ENCODE data around the gene PRAME.

The PRAME gene

DNA sequence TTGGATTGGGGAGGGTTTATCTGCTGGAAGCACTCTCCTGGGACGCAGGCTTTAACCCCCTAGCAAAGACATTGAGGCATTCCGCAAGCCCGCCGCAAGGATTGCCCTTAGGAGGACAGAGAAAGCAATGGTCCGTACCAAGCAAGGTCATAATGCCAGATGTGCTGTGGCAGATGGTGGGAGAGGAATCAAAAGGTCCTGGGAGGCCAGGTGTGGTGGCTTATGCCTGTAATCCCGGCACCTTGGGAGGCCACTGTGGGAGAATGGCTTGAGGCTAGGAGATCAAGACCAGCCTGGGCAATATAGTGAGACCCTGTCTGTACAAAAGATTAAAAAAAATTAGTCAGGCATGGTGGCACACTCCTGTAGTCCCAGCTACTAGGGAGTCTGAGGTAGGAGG is 12.4 kb upstream of the PRAME start:
- TF ChIP-seq GATA2 (IDR thresholded peaks at IDR 0.05; ENCODE audit: low read depth, low read length) (no peak), GATA3 (IDR thresholded peaks at IDR 0.05; ENCODE audit: low read depth, low read length) (no peak)

DNA sequence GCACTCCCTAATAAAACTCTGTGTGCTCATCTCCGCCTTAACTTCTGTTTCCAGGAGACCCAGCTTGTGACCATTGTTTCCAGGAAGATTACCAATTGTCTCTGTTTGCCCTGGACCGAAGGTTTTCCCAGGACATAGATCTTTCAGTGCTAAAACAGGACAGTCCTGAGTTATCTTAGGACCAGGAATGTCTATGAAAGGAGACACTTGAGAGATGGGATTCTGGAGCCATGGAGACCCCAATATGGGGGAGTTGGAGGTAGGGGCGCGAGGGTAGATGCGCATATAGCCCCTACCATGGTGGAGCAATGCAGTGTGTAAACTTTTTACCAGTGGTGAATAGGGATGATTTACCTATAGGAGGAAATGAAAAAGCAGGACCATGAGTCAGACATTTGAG is 10.2 kb upstream of the PRAME start:
- TF ChIP-seq GATA3 (IDR thresholded peaks at IDR 0.05; ENCODE audit: low read depth, low read length) = no peak
- TF ChIP-seq GATA2 (IDR thresholded peaks at IDR 0.05; ENCODE audit: low read depth, low read length) = no peak

DNA sequence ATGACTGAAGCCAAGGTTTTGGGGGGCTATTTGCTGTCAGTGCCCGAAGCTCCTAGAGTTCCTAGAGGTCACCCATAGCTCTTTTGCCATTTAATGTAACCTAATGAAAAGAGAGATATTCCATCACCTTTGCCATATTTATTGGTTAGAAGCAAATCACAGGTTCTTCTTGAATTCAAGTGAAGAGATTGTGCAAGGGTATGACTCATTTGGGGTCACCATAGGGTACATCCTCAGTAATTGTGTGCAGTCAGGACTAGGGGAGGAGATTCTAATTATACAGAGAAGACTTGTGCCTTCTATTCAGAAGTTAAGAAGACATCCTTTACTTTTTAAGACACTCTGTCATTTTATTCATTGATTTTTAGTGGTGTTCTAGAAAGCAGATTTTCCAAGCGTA is 6.9 kb upstream of the PRAME start:
- TF ChIP-seq GATA2 (IDR thresholded peaks at IDR 0.05; ENCODE audit: low read depth, low read length) = no peak
- TF ChIP-seq GATA3 (IDR thresholded peaks at IDR 0.05; ENCODE audit: low read depth, low read length) = no peak

DNA sequence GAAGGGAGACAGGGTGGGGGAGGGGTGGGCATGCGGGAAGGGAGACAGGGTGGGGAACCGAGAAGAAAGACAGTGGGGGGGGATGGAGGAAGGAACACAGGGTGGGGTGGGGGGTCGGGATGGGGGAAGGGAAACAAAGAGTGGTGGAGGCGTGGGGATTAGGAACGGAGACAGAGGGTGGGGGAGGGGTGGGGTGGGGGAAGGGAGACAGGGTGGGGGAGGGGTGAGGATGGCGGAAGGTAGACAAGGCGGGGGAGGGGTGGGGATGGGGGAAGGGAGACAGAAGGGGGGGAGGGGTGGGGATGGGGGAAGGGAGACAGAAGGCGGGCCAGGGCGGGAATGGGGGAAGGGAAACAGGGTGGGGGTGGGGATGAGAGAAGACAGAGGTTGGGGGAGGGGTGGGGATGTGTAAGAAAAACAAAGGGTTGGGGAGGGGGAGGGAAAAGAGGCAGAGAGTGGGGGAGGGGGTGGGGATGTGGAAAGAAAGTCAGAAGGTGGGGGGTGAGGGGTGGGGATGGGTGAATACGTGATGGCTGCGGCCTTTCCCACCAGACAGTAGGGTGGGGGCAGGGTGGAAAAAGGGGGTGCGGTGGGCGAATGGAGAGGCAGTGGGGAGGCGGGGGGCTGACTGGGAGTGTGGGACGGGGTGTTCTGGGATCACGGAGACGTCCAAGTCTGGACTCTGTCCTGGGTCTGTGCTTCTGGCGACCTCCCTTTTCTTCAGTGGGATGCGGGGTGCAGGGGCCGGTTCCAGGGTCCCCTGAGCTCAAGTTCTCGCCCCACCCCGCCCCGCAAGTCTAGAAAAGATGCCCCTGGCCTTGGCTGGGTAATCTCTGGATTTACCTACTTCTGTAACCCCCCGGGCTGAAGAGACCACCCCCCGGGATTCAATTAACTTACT is 744 bp downstream of the PRAME start:
- TF ChIP-seq GATA2 (IDR thresholded peaks at IDR 0.05; ENCODE audit: low read depth, low read length) = no peak
- TF ChIP-seq GATA3 (IDR thresholded peaks at IDR 0.05; ENCODE audit: low read depth, low read length) = no peak

DNA sequence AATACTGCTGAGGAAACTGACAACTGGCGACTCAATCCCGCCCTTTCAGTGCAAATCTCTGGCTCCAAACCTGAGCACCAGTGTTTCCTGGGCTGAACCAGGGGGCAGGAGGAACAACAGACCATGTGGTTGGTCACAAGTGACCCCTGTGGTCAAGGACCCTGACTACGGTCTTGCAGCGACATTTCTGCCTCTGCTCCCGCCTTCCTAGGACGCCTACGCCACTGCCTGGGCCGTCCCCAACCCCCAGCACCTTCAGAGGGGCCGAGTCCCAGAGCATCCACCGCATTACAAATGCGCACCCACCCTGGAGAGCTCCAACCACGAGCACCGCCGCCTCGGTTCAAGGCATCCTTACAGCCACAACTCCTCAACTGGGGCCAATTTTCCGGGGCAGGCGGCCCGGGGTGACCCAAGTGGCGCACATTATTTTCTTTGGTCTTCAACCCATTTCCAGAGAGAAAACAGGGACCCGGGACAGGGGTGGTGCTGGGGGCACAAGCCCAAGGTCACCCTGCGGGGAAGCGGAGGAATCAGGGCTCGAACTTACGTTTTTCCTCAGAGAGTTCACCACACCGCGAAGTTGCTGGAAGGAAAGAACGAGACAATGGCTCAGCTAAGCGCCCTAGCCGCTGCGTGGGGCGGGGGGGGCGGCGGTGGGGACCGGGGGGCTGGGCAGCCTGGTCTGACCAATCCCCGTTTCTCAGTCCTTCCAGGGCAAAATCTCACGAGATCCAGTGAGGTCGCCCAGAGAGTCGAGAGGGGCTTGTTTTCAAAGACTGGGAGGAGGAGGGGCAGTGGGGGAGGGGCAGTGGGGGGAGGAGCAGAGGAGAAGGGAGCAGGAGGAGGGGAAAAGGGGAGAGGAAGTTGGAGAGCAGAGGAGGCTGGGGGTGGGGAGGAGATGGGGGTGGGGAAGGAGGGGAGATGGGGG is 1.8 kb downstream of the PRAME start:
- no peak for TF ChIP-seq GATA2 (IDR thresholded peaks at IDR 0.05; ENCODE audit: low read depth, low read length)
- no peak for TF ChIP-seq GATA3 (IDR thresholded peaks at IDR 0.05; ENCODE audit: low read depth, low read length)

DNA sequence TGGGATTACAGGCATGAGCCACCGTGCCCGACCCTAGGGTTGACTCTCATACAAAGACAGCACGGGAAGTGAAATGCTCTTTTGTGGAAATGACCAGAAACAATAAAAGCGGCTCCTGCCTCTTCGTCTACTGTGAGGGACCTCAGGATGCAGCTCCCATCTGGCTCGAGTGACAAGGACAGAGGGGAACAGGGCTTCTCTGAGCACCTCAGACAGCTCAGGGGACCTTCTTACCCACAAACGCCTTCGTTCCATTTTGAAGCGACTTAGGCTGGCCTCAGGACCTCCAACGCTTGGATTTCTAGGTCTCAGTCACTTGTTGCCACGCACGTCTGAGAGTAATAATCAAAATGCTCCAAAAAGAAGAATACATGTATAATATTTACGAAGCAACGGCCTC is 2.5 kb downstream of the PRAME start:
- TF ChIP-seq GATA2 (IDR thresholded peaks at IDR 0.05; ENCODE audit: low read depth, low read length) (no peak), GATA3 (IDR thresholded peaks at IDR 0.05; ENCODE audit: low read depth, low read length) (no peak)

DNA sequence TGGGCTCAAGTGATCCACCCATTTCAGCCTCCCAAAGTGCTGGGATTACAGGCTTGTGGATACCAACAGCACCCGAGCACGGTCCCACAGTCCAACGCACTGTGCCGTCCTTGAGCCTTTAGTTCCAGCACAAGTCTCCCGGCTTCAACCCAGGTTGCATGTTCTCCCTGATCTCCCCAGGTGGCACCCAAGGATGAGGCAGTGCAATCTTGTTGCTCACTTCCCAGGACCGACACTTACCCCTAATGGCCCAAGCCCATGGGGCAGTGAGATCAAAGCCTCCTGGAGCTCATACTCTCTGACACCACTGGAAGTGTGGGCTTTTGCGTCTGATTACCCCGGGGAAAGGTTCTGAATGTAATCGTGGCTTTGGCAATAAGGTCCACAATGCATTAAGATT is 3.5 kb downstream of the PRAME start:
- TF ChIP-seq GATA2 (IDR thresholded peaks at IDR 0.05; ENCODE audit: low read depth, low read length) = no peak
- TF ChIP-seq GATA3 (IDR thresholded peaks at IDR 0.05; ENCODE audit: low read depth, low read length) = no peak

DNA sequence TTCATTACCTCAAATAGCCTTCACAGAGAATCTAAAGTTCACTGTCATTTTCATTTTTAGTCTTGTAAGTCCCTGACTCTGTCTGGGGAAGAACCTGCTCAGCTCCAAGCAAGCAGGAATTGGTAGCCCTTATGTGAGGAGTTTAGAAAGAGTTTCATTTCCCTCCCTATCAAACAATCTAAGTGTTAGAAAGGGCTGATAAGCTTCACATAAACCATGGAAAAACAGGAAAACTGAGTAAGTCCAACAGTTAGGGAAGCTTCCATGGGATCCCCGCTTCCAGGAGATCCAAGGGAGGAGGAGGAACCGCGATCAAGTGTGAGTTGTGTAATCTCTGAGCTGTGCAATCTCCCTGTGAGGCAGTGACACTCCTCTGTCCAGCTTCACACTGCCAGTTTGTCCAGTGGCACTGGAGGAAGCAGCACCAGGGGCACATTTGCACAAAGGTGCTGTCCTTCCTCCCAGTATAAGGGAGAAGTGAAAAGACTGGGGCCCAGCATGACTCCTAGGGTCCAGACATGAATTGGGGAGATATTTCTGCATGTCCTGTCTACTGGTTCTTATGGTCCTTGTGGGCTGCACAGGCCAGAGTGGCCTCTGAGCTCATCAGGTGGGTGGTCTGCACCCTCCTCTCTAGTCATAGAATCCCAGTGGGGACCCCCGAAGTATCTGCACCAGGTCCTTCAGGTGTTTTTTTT is 4.3 kb downstream of the PRAME start:
- TF ChIP-seq GATA2 (IDR thresholded peaks at IDR 0.05; ENCODE audit: low read depth, low read length) (no peak), GATA3 (IDR thresholded peaks at IDR 0.05; ENCODE audit: low read depth, low read length) (no peak)

DNA sequence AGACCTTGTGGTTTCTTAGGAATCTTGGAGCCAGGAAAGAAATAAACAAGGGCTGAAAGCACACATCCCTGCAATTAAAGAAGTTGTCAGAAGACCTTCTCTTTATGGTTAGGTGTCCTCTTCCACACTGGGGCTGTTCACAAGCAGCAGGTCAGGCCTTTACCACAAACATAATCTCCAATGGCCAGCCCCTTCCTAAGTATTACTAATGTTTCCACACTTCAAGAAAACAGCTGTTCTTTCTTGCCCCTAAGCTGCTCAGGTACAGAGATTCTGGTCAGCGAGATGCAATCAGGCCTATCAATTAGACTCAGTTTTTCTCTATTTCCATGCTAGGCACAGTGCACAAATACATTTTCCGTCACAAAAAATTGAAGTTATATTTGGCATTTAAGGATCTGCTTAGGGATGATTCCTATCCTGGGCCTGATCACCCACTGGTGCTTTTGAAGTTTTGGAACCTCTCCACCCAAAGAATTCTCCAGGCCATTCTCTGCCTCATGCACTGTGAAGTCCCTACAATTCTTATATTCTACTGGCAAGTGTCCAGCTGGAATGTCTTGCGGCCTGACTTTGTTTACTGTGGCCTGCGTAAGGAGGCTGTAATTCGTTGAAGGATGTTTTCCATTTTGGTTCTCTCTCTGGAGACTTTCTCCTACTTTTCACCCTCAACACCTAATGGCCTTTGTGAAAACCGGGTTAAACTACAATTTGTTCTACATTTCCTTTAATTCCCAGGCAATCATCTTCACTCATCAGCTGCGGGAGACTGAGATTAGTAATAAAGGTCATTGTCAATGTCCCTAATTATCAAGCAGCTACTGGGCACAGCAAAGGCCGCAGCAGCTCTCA is 5.1 kb downstream of the PRAME start:
- TF ChIP-seq GATA2 (IDR thresholded peaks at IDR 0.05; ENCODE audit: low read depth, low read length) (no peak), GATA3 (IDR thresholded peaks at IDR 0.05; ENCODE audit: low read depth, low read length) (no peak)

DNA sequence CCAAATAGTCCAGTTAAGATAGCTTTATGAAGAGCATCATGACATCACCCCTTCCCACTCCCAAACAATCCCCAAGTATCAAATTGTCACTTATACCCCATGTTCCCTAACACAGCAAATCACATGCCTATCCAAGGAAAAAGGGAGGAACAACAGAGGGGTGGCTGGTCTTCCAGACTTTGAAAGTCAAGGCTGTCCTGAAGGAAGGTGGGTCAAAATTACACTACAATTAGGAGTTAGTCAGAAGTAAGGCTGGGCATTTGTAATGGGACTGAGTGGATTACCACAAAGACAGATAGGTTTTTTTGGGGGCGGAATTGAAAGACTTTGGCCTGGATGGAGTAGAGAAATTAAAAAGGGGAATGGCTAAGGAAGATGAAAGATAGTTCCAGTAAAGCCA is 5.9 kb downstream of the PRAME start:
- TF ChIP-seq GATA2 (IDR thresholded peaks at IDR 0.05; ENCODE audit: low read depth, low read length) = no peak
- no peak for TF ChIP-seq GATA3 (IDR thresholded peaks at IDR 0.05; ENCODE audit: low read depth, low read length)

DNA sequence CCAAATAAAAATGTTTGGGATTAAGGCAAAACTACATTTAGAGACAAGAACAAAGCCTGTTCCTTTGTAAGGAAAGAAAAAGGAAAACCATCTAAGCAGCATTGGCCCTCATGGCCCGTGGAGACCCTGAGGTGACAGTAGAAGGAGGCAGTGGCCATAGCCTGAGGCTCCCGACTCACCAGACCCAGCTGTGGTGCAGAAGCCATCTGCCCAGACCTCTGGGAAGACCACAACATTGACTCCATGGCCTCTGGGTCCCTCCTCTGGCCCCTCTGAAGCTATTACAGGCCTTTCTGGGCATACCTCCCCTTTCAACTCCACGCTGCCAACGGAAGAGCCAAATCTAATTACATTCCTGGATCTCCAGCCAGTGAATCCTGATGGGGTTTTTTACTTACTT is 6.4 kb downstream of the PRAME start:
- no peak for TF ChIP-seq GATA3 (IDR thresholded peaks at IDR 0.05; ENCODE audit: low read depth, low read length)
- TF ChIP-seq GATA2 (IDR thresholded peaks at IDR 0.05; ENCODE audit: low read depth, low read length) = no peak

DNA sequence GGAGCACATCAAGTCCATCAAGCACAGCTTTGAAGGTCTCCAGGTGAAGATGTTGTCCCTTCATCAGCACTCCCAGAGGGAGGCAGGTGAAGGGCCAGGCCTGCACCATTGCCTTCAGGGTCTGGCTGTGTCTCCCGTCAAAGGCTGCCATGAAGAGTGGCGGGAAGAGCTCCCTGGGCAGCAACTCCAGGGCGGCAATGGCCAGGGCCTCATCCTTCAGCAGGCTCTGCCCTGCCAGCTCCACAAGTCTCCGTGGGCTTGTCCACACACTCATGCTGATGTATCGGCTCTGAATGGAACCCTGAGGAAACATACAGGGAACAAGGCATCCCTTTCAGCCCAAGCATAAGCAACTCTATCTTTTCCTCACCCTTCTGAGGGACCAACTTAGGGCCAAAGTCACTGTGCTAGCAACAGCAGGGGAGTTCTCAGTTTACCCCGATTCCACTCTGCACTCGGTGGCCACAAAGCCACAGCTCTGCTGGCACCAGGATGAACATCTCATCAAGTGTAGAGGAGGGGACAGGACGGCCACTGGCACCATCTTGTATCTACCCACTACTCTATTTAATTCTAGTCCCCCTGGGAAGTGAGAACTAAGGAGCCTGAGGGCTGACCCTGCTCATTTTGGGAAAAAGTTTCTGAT is 8.2 kb downstream of the PRAME start:
- TF ChIP-seq GATA3 (IDR thresholded peaks at IDR 0.05; ENCODE audit: low read depth, low read length) (no peak), GATA2 (IDR thresholded peaks at IDR 0.05; ENCODE audit: low read depth, low read length) (no peak)

DNA sequence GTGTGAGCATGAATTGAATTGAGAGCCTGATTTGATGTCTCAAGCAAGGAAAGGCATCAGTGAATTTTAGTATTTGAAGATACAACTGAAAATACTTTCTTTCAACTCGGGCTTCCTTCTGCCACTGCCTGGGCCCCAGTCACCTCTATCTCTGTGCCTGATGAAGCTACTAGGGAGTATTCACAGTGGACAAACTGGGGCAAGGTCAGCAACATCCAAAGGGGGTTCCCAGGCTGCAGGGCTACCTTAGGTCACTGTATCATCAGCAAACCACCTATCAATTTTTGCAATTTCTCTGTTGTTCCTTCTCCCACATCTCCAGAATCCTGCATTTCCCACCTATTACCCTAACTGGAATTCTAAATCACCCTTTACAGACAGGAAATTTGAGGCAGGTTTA is 10.2 kb downstream of the PRAME start:
- TF ChIP-seq GATA3 (IDR thresholded peaks at IDR 0.05; ENCODE audit: low read depth, low read length) (no peak), GATA2 (IDR thresholded peaks at IDR 0.05; ENCODE audit: low read depth, low read length) (no peak)
